CD4-positive, alpha-beta T cell treated with Interferon alpha-2 for 1 hour (primary cell): ENCODE results near the gene DIAPH1.
A peak's percentile ranks its signal among the peaks of the same experiment; 100 is the strongest.

ENCODE experiments used
- DNase-seq, 2 donors: peaks; one replicate each; pipeline ENCODE4 v3.0.0-alpha.2; 2020 to 2022

DIAPH1 gene

GRCh38 chr5:141639357-141640050 lies 20.7 kb upstream of the DIAPH1 start:
- DNase-seq, result no peak

GRCh38 chr5:141638771-141639170 lies 20.0 kb upstream of the DIAPH1 start:
- no peak for DNase-seq

- DNase-seq, result peak; percentile 60 to 74
Observed at GRCh38 chr5:141637767-141638419, 19.1 kb upstream of the DIAPH1 start.

GRCh38 chr5:141637123-141637766 lies 18.4 kb upstream of the DIAPH1 start:
- DNase-seq, result peak; percentile 26 to 59

- DNase-seq, result peak; percentile 90 to 94
Observed at GRCh38 chr5:141636413-141637122, 17.8 kb upstream of the DIAPH1 start, which contains the start of the genes HDAC3 and RELL2. HDAC3 (minus strand) TSS chr5:141636849; CDS start chr5:141636790, 59 bp downstream. RELL2 (plus strand) TSS chr5:141636997; CDS start chr5:141638226, 1,229 bp downstream.

GRCh38 chr5:141636106-141636412 lies 17.3 kb upstream of the DIAPH1 start:
- DNase-seq, result no peak

- DNase-seq, result no peak
Observed at GRCh38 chr5:141635646-141636045, 16.8 kb upstream of the DIAPH1 start.

- DNase-seq, result no peak
Observed at GRCh38 chr5:141634720-141635119, 15.9 kb upstream of the DIAPH1 start.

- DNase-seq, result no peak
Observed at GRCh38 chr5:141633871-141634561, 15.2 kb upstream of the DIAPH1 start.

- no peak for DNase-seq
Observed at GRCh38 chr5:141632650-141633049, 13.8 kb upstream of the DIAPH1 start.

- DNase-seq, result no peak
Observed at GRCh38 chr5:141630570-141631140, 11.9 kb upstream of the DIAPH1 start.

GRCh38 chr5:141628175-141628788 lies 9.5 kb upstream of the DIAPH1 start:
- no peak for DNase-seq

- DNase-seq, result no peak
Observed at GRCh38 chr5:141623611-141624010, 4.8 kb upstream of the DIAPH1 start.

- peak in 1 of 2 donors; percentile 43 for DNase-seq
Observed at GRCh38 chr5:141623186-141623585, 4.4 kb upstream of the DIAPH1 start.

GRCh38 chr5:141618030-141618803 lies 583 bp downstream of the DIAPH1 start:
- DNase-seq, result peak; percentile 27 to 67

- peak in 1 of 2 donors; percentile 30 for DNase-seq
Observed at GRCh38 chr5:141617682-141618029, 1.1 kb downstream of the DIAPH1 start.

GRCh38 chr5:141617128-141617527 lies 1.7 kb downstream of the DIAPH1 start:
- DNase-seq, result no peak

GRCh38 chr5:141615991-141616720 lies 2.6 kb downstream of the DIAPH1 start:
- DNase-seq, result no peak

- DNase-seq, result no peak
Observed at GRCh38 chr5:141613344-141613743, 5.5 kb downstream of the DIAPH1 start.

GRCh38 chr5:141611289-141611688 lies 7.5 kb downstream of the DIAPH1 start:
- DNase-seq, result no peak
